MM.1S (cell line): ENCODE measurements around the gene COMT.

Experiments used
- DNase-seq: peaks from one replicate; pipeline ENCODE4 v3.0.0-alpha.2; 2015
- H2AFZ ChIP-seq: fragments of 300-600 bp; sonication (generic); 2 replicates; pipeline ENCODE4 v1.6.0; 2016; ENCODE audit warnings: antibody characterized with exemption, low read length
- H3F3A ChIP-seq: fragments of 300-600 bp; sonication (generic); 2 replicates; pipeline ENCODE4 v1.6.1; 2016; ENCODE audit warnings: mild to moderate bottlenecking, antibody characterized with exemption, low read length, moderate library complexity, mixed read lengths; ENCODE audit not compliant: insufficient read depth
- H3K27ac ChIP-seq: fragments of 300-600 bp; sonication (generic); 2 replicates; pipeline ENCODE4 v1.5.1; 2016; ENCODE audit warnings: mild to moderate bottlenecking, low read length
- H3K27me3 ChIP-seq: fragments of 300-600 bp; sonication (generic); replicated peaks from 2 replicates; pipeline ENCODE4 v1.6.0; 2016; ENCODE audit warnings: low read length; ENCODE audit not compliant: insufficient read depth
- H3K36me3 ChIP-seq: fragments of 300-600 bp; sonication (generic); replicated peaks from 2 replicates; pipeline ENCODE4 v1.6.1; 2016; ENCODE audit warnings: mild to moderate bottlenecking, low read length, mixed read lengths; ENCODE audit not compliant: insufficient read depth
- H3K4me1 ChIP-seq: fragments of 300-600 bp; sonication (generic); 2 replicates; pipeline ENCODE4 v1.6.1; 2016; ENCODE audit warnings: low read length, mixed read lengths
- H3K4me2 ChIP-seq: fragments of 300-600 bp; sonication (generic); 2 replicates; pipeline ENCODE4 v1.6.0; 2016; ENCODE audit warnings: low read depth, low read length
- H3K4me3 ChIP-seq: fragments of 300-600 bp; sonication (generic); 2 replicates; pipeline ENCODE4 v1.5.1; 2016; ENCODE audit warnings: low read length, mixed read lengths
- H3K79me2 ChIP-seq: fragments of 300-600 bp; sonication (generic); 2 replicates; pipeline ENCODE4 v1.6.1; 2016; ENCODE audit warnings: mixed run types, low read length, mixed read lengths
- H3K9ac ChIP-seq: fragments of 300-600 bp; sonication (generic); 2 replicates; pipeline ENCODE4 v1.6.1; 2016; ENCODE audit warnings: low read length, mixed read lengths
- H3K9me2 ChIP-seq: fragments of 300-600 bp; sonication (generic); replicated peaks from 2 replicates; pipeline ENCODE4 v1.6.1; 2016; ENCODE audit warnings: mild to moderate bottlenecking, low read length, mixed read lengths; ENCODE audit not compliant: insufficient read depth
- H3K9me3 ChIP-seq: fragments of 300-600 bp; sonication (generic); replicated peaks from 2 replicates; pipeline ENCODE4 v1.6.1; 2016; ENCODE audit warnings: mild to moderate bottlenecking, low read length, mixed read lengths; ENCODE audit not compliant: insufficient read depth
- H4K20me1 ChIP-seq: fragments of 300-600 bp; sonication (generic); 2 replicates; pipeline ENCODE4 v1.6.1; 2016; ENCODE audit warnings: mild to moderate bottlenecking, low read length, moderate library complexity, mixed read lengths; ENCODE audit not compliant: insufficient read depth
- EZH2 ChIP-seq: fragments of 300-600 bp; sonication (generic); optimal IDR thresholded peaks from 2 replicates; pipeline ENCODE3; 2017; ENCODE audit warnings: low read depth, mild to moderate bottlenecking, antibody characterized with exemption, low read length, mixed read lengths
- EZH2phosphoT487 ChIP-seq: fragments of 300-600 bp; sonication (generic); IDR thresholded peaks from 2 replicates; pipeline ENCODE4 v1.6.1; 2018; ENCODE audit warnings: antibody characterized with exemption, low read length
- TF ChIP-seq, protein P1 (sequence below): fragments of 300-600 bp; sonication (generic); IDR thresholded peaks from 2 replicates; pipeline ENCODE4 v1.5.1; 2016; ENCODE audit warnings: antibody characterized with exemption, low read length, mixed read lengths

COMT gene

DNA sequence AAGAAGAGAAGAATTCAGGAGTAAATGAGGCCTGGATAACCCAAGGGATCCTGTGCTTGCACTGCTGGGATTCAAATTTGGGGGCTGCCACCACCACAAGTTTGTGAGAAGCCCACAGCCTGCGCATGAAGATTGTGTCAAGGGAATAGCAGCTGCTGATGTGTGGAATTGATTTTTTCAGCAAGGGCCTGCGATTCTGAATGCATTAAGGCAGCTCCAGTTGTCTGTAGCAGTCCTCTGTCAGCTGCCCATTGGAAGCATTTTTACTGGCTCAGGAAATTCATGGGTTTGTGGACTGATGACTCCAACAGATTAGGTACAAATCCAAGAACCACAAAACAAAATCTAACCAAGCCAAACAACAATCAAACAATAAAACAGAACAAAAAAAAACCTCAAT, 61.1 kb downstream of the COMT start:
- H3K4me2 ChIP-seq: no peak overlapping the region
- no peak for DNase-seq
- H4K20me1 ChIP-seq: no peaks in the 10 kb centered on the region
- peaks cover 76% of the 10 kb centered on the region for H3K27me3 ChIP-seq
- H3K79me2 ChIP-seq: no peaks in the 10 kb centered on the region
- H3K9me2 ChIP-seq: no peaks in the 10 kb centered on the region
- TF ChIP-seq, protein P1, sequence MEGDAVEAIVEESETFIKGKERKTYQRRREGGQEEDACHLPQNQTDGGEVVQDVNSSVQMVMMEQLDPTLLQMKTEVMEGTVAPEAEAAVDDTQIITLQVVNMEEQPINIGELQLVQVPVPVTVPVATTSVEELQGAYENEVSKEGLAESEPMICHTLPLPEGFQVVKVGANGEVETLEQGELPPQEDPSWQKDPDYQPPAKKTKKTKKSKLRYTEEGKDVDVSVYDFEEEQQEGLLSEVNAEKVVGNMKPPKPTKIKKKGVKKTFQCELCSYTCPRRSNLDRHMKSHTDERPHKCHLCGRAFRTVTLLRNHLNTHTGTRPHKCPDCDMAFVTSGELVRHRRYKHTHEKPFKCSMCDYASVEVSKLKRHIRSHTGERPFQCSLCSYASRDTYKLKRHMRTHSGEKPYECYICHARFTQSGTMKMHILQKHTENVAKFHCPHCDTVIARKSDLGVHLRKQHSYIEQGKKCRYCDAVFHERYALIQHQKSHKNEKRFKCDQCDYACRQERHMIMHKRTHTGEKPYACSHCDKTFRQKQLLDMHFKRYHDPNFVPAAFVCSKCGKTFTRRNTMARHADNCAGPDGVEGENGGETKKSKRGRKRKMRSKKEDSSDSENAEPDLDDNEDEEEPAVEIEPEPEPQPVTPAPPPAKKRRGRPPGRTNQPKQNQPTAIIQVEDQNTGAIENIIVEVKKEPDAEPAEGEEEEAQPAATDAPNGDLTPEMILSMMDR: no peak
- TF ChIP-seq EZH2phosphoT487 (no peak), EZH2 (no peak)
- H3K27ac ChIP-seq: no peak overlapping the region
- H3F3A ChIP-seq: no peaks in the 10 kb centered on the region
- no peaks in the 10 kb centered on the region for H3K4me1 ChIP-seq
- H3K9ac ChIP-seq: no peak overlapping the region
- no peak overlapping the region for H2AFZ ChIP-seq
- H3K9me3 ChIP-seq: no peaks in the 10 kb centered on the region
- H3K4me3 ChIP-seq: no peak overlapping the region
- no peaks in the 10 kb centered on the region for H3K36me3 ChIP-seq

DNA sequence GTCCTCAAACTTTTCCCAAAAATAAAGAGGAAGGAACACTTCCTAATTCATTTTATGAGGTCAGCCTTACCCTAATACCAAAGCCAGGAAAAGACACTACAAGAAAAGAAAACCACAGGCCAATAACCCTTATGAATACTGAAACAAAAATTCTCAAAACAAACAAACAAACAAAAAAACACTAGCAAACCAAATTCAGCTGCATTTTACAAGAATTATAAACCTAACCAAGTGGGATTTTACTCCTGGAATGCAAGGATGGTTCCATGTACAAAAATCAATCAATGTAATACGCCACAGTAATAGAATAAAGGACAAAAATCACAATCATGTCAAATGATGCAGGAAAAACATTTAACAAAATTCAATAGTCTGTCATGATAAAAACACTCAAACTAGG, 61.7 kb downstream of the COMT start:
- no peak overlapping the region for H3K4me2 ChIP-seq
- no peaks in the 10 kb centered on the region for H3K9me3 ChIP-seq
- H4K20me1 ChIP-seq: no peaks in the 10 kb centered on the region
- H3F3A ChIP-seq: no peaks in the 10 kb centered on the region
- H2AFZ ChIP-seq: no peak overlapping the region
- no peaks in the 10 kb centered on the region for H3K4me1 ChIP-seq
- no peak for DNase-seq
- TF ChIP-seq, protein P1: no peak
- no peak for TF ChIP-seq EZH2phosphoT487
- no peak for TF ChIP-seq EZH2
- no peaks in the 10 kb centered on the region for H3K79me2 ChIP-seq
- no peak overlapping the region for H3K27ac ChIP-seq
- H3K27me3 ChIP-seq: peaks cover 76% of the 10 kb centered on the region
- H3K4me3 ChIP-seq: no peak overlapping the region
- no peaks in the 10 kb centered on the region for H3K36me3 ChIP-seq
- H3K9me2 ChIP-seq: no peaks in the 10 kb centered on the region
- no peak overlapping the region for H3K9ac ChIP-seq

DNA sequence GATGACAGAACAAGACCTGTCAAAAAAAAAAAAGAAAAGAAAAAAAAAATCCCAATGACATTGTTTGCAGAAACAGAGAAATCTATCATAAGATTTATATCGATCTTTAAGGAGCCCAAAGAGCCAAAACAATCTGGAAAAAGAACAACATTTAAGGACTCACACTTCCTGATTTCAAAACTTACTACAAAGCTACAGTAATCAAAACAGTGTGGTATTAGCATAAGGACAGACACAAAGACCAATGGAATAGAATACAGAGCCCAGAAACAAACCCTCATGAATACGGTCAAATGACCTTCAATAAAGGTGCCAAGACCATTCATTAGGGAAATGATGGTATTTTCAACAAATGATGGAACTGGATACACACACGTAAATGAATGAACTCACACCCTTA, 62.9 kb downstream of the COMT start:
- H3K27ac ChIP-seq: no peak overlapping the region
- H3K4me1 ChIP-seq: no peaks in the 10 kb centered on the region
- H3K9me3 ChIP-seq: no peaks in the 10 kb centered on the region
- no peak overlapping the region for H3K9ac ChIP-seq
- peaks cover 79% of the 10 kb centered on the region for H3K27me3 ChIP-seq
- no peaks in the 10 kb centered on the region for H3K36me3 ChIP-seq
- DNase-seq: no peak
- H3F3A ChIP-seq: no peaks in the 10 kb centered on the region
- H3K9me2 ChIP-seq: no peaks in the 10 kb centered on the region
- no peak overlapping the region for H2AFZ ChIP-seq
- H3K79me2 ChIP-seq: no peaks in the 10 kb centered on the region
- H4K20me1 ChIP-seq: no peaks in the 10 kb centered on the region
- H3K4me3 ChIP-seq: no peak overlapping the region
- no peak for TF ChIP-seq EZH2
- TF ChIP-seq, protein P1: no peak
- no peak for TF ChIP-seq EZH2phosphoT487
- H3K4me2 ChIP-seq: no peak overlapping the region
